Activated CD8-positive, alpha-beta T cell treated with anti-CD3 and anti-CD28 coated beads, Interleukin-2, amount 10 ng/mL, durations not matched to agents 7 days and 5 days (primary cell): Measurements from ENCODE around the gene PPIL4. TPM values are rescaled to one million over a fixed set of nuclear protein-coding genes. Genes with fewer than 3 reads are reported as not detected.
A peak's percentile ranks its signal among the peaks of the same experiment; 100 is the strongest.
"Not testable (repeated sequence)": the region's sequence is repeated elsewhere in the genome, so short reads cannot be mapped to it uniquely, and the experiment has no call there.

Experiments used
- ATAC-seq: fragments of 150-1000 bp; cut with Tn5 transposase; one replicate; pipeline ENCODE4 v1.10.0; 2021; ENCODE audit warnings: moderate library complexity
- CTCF ChIA-PET: fragments of 350-600 bp; sonication (Branson Sonifier 250); formaldehyde crosslinking; loops from one replicate; lab custom pipeline; 2021; ENCODE audit warnings: antibody characterized with exemption; lab: Charles Lee
- POLR2A ChIA-PET: fragments of 350-600 bp; sonication (Branson Sonifier 250); formaldehyde crosslinking; loops from one replicate; lab custom pipeline; 2021; ENCODE audit warnings: antibody characterized with exemption; lab: Charles Lee
- DNase-seq: peaks from one replicate; pipeline ENCODE4 v3.0.0-alpha.2; 2020
- H3K27ac Mint-ChIP-seq: one replicate; pipeline ENCODE4 v1.8.0; 2021; ENCODE audit warnings: mild to moderate bottlenecking, mixed read lengths
- H3K27me3 Mint-ChIP-seq: one replicate; pipeline ENCODE4 v1.8.0; 2021; ENCODE audit warnings: low read depth, mixed read lengths
- H3K36me3 Mint-ChIP-seq: one replicate; pipeline ENCODE4 v1.8.0; 2021; ENCODE audit warnings: low read depth, mixed read lengths
- H3K4me1 Mint-ChIP-seq: one replicate; pipeline ENCODE4 v1.8.0; 2021; ENCODE audit warnings: low read depth, mixed read lengths
- H3K4me3 Mint-ChIP-seq: one replicate; pipeline ENCODE4 v1.8.0; 2021; ENCODE audit warnings: mild to moderate bottlenecking, mixed read lengths
- H3K9me3 Mint-ChIP-seq: one replicate; pipeline ENCODE4 v1.8.0; 2022; ENCODE audit warnings: mixed read lengths; ENCODE audit not compliant: insufficient read depth
- total RNA-seq, 2 experiments: library from RNA; stranded (reverse); gene quantifications; one replicate each; pipeline ENCODE4 v1.2.3, GENCODE V29; 2021

The PPIL4 gene
- total RNA-seq, 2 experiments from 2014 or later: 17.4 to 18.5 TPM

- no peaks in the 10 kb centered on the region for H3K27me3 Mint-ChIP-seq
- no peak overlapping the region for H3K27ac Mint-ChIP-seq
- CTCF ChIA-PET: interaction anchor here (0.7 to 3.1 kb wide), 9 partner anchors 11 to 44 kb away, joined by 3 to 28 read pairs (median 3); partner anchors contain the start of gene ZC3H12D
- H3K4me3 Mint-ChIP-seq: no peak overlapping the region
- ATAC-seq (no peak), DNase-seq (no peak)
- no peaks in the 10 kb centered on the region for H3K36me3 Mint-ChIP-seq
- no peaks in the 10 kb centered on the region for H3K9me3 Mint-ChIP-seq
- POLR2A ChIA-PET: interaction anchor here (0.6 to 1.1 kb wide), 3 partner anchors 11 to 46 kb away, joined by 3 to 4 read pairs (median 3); partner anchors contain the start of gene ZC3H12D
- peaks cover 32% of the 10 kb centered on the region for H3K4me1 Mint-ChIP-seq
Measured at GRCh38 chr6:149473080-149474052, 72.5 kb downstream of the PPIL4 start.

GRCh38 chr6:149472241-149472640 is 73.6 kb downstream of the PPIL4 start:
- DNase-seq (no peak), ATAC-seq (no peak)
- ChIA-PET CTCF (interaction anchor here (0.9 to 3.1 kb wide), 4 partner anchors 12 to 45 kb away, joined by 3 to 28 read pairs (median 8); partner anchors contain the start of gene ZC3H12D), POLR2A (interaction anchor here (0.8 kb wide), 1 partner anchor 45 kb away, joined by 4 read pairs; no protein-coding TSS in a partner anchor)
- Mint-ChIP-seq H3K27ac (no peak overlapping the region), H3K4me3 (no peak overlapping the region), H3K36me3 (peaks cover 2% of the 10 kb centered on the region), H3K9me3 (no peaks in the 10 kb centered on the region), H3K4me1 (peaks cover 41% of the 10 kb centered on the region), H3K27me3 (no peaks in the 10 kb centered on the region)

- ATAC-seq (no peak), DNase-seq (no peak)
- Mint-ChIP-seq H3K27ac (no peak overlapping the region), H3K4me3 (no peak overlapping the region), H3K9me3 (no peaks in the 10 kb centered on the region), H3K27me3 (no peaks in the 10 kb centered on the region), H3K36me3 (peaks cover 2% of the 10 kb centered on the region), H3K4me1 (peaks cover 41% of the 10 kb centered on the region)
- POLR2A ChIA-PET: interaction anchor here (0.8 kb wide), 1 partner anchor 45 kb away, joined by 4 read pairs; no protein-coding TSS in a partner anchor
- CTCF ChIA-PET: interaction anchor here (0.9 kb wide), 1 partner anchor 38 kb away, joined by 3 read pairs; no protein-coding TSS in a partner anchor
Measured at GRCh38 chr6:149471801-149472200, 74.0 kb downstream of the PPIL4 start.

- H3K36me3 Mint-ChIP-seq: peaks cover 2% of the 10 kb centered on the region
- peaks cover 41% of the 10 kb centered on the region for H3K4me1 Mint-ChIP-seq
Measured at GRCh38 chr6:149470948-149471347, 74.9 kb downstream of the PPIL4 start.

GRCh38 chr6:149468179-149468578 is 77.7 kb downstream of the PPIL4 start:
- CTCF ChIA-PET: interaction anchor here (1.0 kb wide), 1 partner anchor 36 kb away, joined by 4 read pairs; no protein-coding TSS in a partner anchor
- POLR2A ChIA-PET: interaction anchor here (0.6 kb wide), 1 partner anchor 47 kb away, joined by 3 read pairs; no protein-coding TSS in a partner anchor
- H3K27me3 Mint-ChIP-seq: no peaks in the 10 kb centered on the region
- H3K27ac Mint-ChIP-seq: peak overlapping the region; percentile 43
- H3K36me3 Mint-ChIP-seq: peaks cover 2% of the 10 kb centered on the region
- H3K4me1 Mint-ChIP-seq: peaks cover 32% of the 10 kb centered on the region
- DNase-seq: no peak
- no peak overlapping the region for H3K4me3 Mint-ChIP-seq
- H3K9me3 Mint-ChIP-seq: no peaks in the 10 kb centered on the region
- ATAC-seq: no peak

More at GRCh38 chr6:149470948-149471347, 74.9 kb downstream of the PPIL4 start:
- Mint-ChIP-seq H3K27me3 (no peaks in the 10 kb centered on the region), H3K27ac (no peak overlapping the region), H3K4me3 (no peak overlapping the region), H3K9me3 (no peaks in the 10 kb centered on the region)
- ChIA-PET CTCF (interaction anchor here (2.3 kb wide), 1 partner anchor 46 kb away, joined by 7 read pairs; no protein-coding TSS in a partner anchor), POLR2A (no interaction called here)
- ATAC-seq (no peak), DNase-seq (no peak)

GRCh38 chr6:149467265-149467664 is 78.6 kb downstream of the PPIL4 start:
- Mint-ChIP-seq H3K9me3 (no peaks in the 10 kb centered on the region), H3K27me3 (no peaks in the 10 kb centered on the region), H3K4me1 (peaks cover 23% of the 10 kb centered on the region), H3K27ac (no peak overlapping the region), H3K36me3 (peaks cover 3% of the 10 kb centered on the region), H3K4me3 (no peak overlapping the region)
- CTCF ChIA-PET: interaction anchor here (0.7 to 1.0 kb wide), 3 partner anchors 13 to 385 kb away, joined by 3 read pairs; no protein-coding TSS in a partner anchor
- ATAC-seq (no peak), DNase-seq (no peak)
- POLR2A ChIA-PET: interaction anchor here (0.6 kb wide), 3 partner anchors 8 to 146 kb away, joined by 3 read pairs; no protein-coding TSS in a partner anchor

GRCh38 chr6:149464411-149464810 is 81.4 kb downstream of the PPIL4 start:
- ATAC-seq (no peak), DNase-seq (no peak)
- no peaks in the 10 kb centered on the region for H3K27me3 Mint-ChIP-seq
- no peak overlapping the region for H3K4me3 Mint-ChIP-seq
- ChIA-PET POLR2A (no interaction called here), CTCF (interaction anchor here (0.9 kb wide), 1 partner anchor 20 kb away, joined by 3 read pairs; the partner anchor contains the start of gene ZC3H12D)
- peak overlapping the region; percentile 7 for H3K27ac Mint-ChIP-seq
- H3K9me3 Mint-ChIP-seq: no peaks in the 10 kb centered on the region
- peaks cover 3% of the 10 kb centered on the region for H3K36me3 Mint-ChIP-seq
- H3K4me1 Mint-ChIP-seq: peaks cover 15% of the 10 kb centered on the region

GRCh38 chr6:149463781-149464180 is 82.1 kb downstream of the PPIL4 start:
- peaks cover 3% of the 10 kb centered on the region for H3K36me3 Mint-ChIP-seq
- peaks cover 12% of the 10 kb centered on the region for H3K4me1 Mint-ChIP-seq
- POLR2A ChIA-PET: no interaction called here
- H3K4me3 Mint-ChIP-seq: no peak overlapping the region
- DNase-seq (no peak), ATAC-seq (no peak)
- H3K27me3 Mint-ChIP-seq: no peaks in the 10 kb centered on the region
- H3K9me3 Mint-ChIP-seq: no peaks in the 10 kb centered on the region
- H3K27ac Mint-ChIP-seq: no peak overlapping the region
- CTCF ChIA-PET: interaction anchor here (0.9 kb wide), 1 partner anchor 21 kb away, joined by 3 read pairs; the partner anchor contains the start of gene ZC3H12D

GRCh38 chr6:149462712-149463111 is 83.1 kb downstream of the PPIL4 start:
- CTCF ChIA-PET: interaction anchor here (0.9 to 1.5 kb wide), 2 partner anchors 11 to 434 kb away, joined by 3 read pairs; no protein-coding TSS in a partner anchor
- H3K4me3 Mint-ChIP-seq, H3K27me3 Mint-ChIP-seq, H3K36me3 Mint-ChIP-seq, H3K9me3 Mint-ChIP-seq, H3K27ac Mint-ChIP-seq, DNase-seq, POLR2A ChIA-PET, H3K4me1 Mint-ChIP-seq, ATAC-seq: not testable (repeated sequence)

GRCh38 chr6:149461670-149462069 is 84.2 kb downstream of the PPIL4 start:
- ChIA-PET POLR2A (no interaction called here), CTCF (no interaction called here)
- H3K27me3 Mint-ChIP-seq: no peaks in the 10 kb centered on the region
- H3K36me3 Mint-ChIP-seq: peaks cover 3% of the 10 kb centered on the region
- H3K9me3 Mint-ChIP-seq: no peaks in the 10 kb centered on the region
- ATAC-seq (no peak), DNase-seq (no peak)
- H3K27ac Mint-ChIP-seq: no peak overlapping the region
- no peak overlapping the region for H3K4me3 Mint-ChIP-seq
- H3K4me1 Mint-ChIP-seq: no peaks in the 10 kb centered on the region

- H3K36me3 Mint-ChIP-seq, DNase-seq, ATAC-seq, H3K4me3 Mint-ChIP-seq, H3K27me3 Mint-ChIP-seq, H3K4me1 Mint-ChIP-seq, H3K9me3 Mint-ChIP-seq, H3K27ac Mint-ChIP-seq: not testable (repeated sequence)
- ChIA-PET CTCF (interaction anchor here (1.0 kb wide), 1 partner anchor 85 kb away, joined by 3 read pairs; the partner anchor contains the start of gene PPIL4), POLR2A (interaction anchor here (0.5 kb wide), 1 partner anchor 14 kb away, joined by 3 read pairs; no protein-coding TSS in a partner anchor)
Measured at GRCh38 chr6:149460249-149460648, 85.6 kb downstream of the PPIL4 start.
